Mesothelial cell of epicardium (in vitro differentiated cells): ENCODE data around the gene FIBP. TPM values are rescaled to one million over a fixed set of nuclear protein-coding genes. Genes with fewer than 3 reads are reported as not detected.
A peak's percentile ranks its signal among the peaks of the same experiment; 100 is the strongest.

Source experiments
- DNase-seq, 2 experiments: peaks; one replicate each; pipeline ENCODE4 v3.0.0; 2021; ENCODE audit warnings: low spot score in 2 of 2; ENCODE audit not compliant: unreplicated experiment in 2 of 2
- H3K27ac Mint-ChIP-seq: 2 replicates; pipeline ENCODE4 v1.8.0; 2021; ENCODE audit warnings: mixed read lengths
- H3K27me3 Mint-ChIP-seq: 2 replicates; pipeline ENCODE4 v1.8.0; 2021; ENCODE audit warnings: low read depth, mixed read lengths
- H3K36me3 Mint-ChIP-seq: 2 replicates; pipeline ENCODE4 v1.8.0; 2021; ENCODE audit warnings: mixed read lengths
- H3K4me1 Mint-ChIP-seq: 2 replicates; pipeline ENCODE4 v1.8.0; 2021; ENCODE audit warnings: mixed read lengths
- H3K4me3 Mint-ChIP-seq: 2 replicates; pipeline ENCODE4 v1.8.0; 2021; ENCODE audit warnings: mild to moderate bottlenecking, moderate library complexity, mixed read lengths
- H3K9me3 Mint-ChIP-seq: 2 replicates; pipeline ENCODE4 v1.8.0; 2021; ENCODE audit warnings: mixed read lengths
- CTCF ChIP-seq: fragments of 200-600 bp; sonication (generic); IDR thresholded peaks from one replicate; pipeline ENCODE4 v1.5.0; 2021; ENCODE audit warnings: antibody characterized with exemption; ENCODE audit not compliant: unreplicated experiment
- total RNA-seq: library from RNA; stranded (reverse); gene quantifications from 3 replicates; pipeline ENCODE4 v1.2.1, GENCODE V29; 2021

FIBP gene
- 62.4 to 63.9 TPM (median 62.9 TPM) in 3 replicates for total RNA-seq

- Mint-ChIP-seq H3K9me3 (no peaks in the 10 kb centered on the region), H3K36me3 (peaks cover 16% of the 10 kb centered on the region), H3K4me1 (peaks cover 50% of the 10 kb centered on the region), H3K27ac (peak within 1 kb of the TSS; percentile 96), H3K4me3 (peak within 1 kb of the TSS; percentile 97), H3K27me3 (peaks cover 7% of the 10 kb centered on the region)
- DNase-seq: peak; percentile 96
- peak; percentile 91 for TF ChIP-seq CTCF
Measured at GRCh38 chr11:65888163-65888814, at the start of gene FIBP. Gene FIBP, minus strand, starts transcription at chr11:65888471. Its CDS starts 53 bp downstream, at chr11:65888418.

GRCh38 chr11:65937766-65938165 lies 49.5 kb upstream of the FIBP start:
- Mint-ChIP-seq H3K9me3 (no peaks in the 10 kb centered on the region), H3K27ac (no peak overlapping the region), H3K36me3 (no peaks in the 10 kb centered on the region), H3K4me1 (peaks cover 3% of the 10 kb centered on the region), H3K27me3 (peaks cover 22% of the 10 kb centered on the region), H3K4me3 (no peak overlapping the region)
- TF ChIP-seq CTCF: no peak
- no peak for DNase-seq

GRCh38 chr11:65934014-65934413 lies 45.7 kb upstream of the FIBP start:
- H3K36me3 Mint-ChIP-seq: no peaks in the 10 kb centered on the region
- H3K27ac Mint-ChIP-seq: no peak overlapping the region
- H3K4me3 Mint-ChIP-seq: no peak overlapping the region
- no peak for DNase-seq
- no peaks in the 10 kb centered on the region for H3K9me3 Mint-ChIP-seq
- H3K4me1 Mint-ChIP-seq: peaks cover 3% of the 10 kb centered on the region
- no peak for TF ChIP-seq CTCF
- H3K27me3 Mint-ChIP-seq: peaks cover 6% of the 10 kb centered on the region

- TF ChIP-seq CTCF: no peak
- peaks cover 2% of the 10 kb centered on the region for H3K27me3 Mint-ChIP-seq
- no peak overlapping the region for H3K27ac Mint-ChIP-seq
- no peaks in the 10 kb centered on the region for H3K36me3 Mint-ChIP-seq
- no peaks in the 10 kb centered on the region for H3K9me3 Mint-ChIP-seq
- peaks cover 3% of the 10 kb centered on the region for H3K4me1 Mint-ChIP-seq
- no peak for DNase-seq
- H3K4me3 Mint-ChIP-seq: no peak overlapping the region
Measured at GRCh38 chr11:65932558-65932919, 44.3 kb upstream of the FIBP start.

GRCh38 chr11:65931773-65932557 lies 43.7 kb upstream of the FIBP start:
- no peak for TF ChIP-seq CTCF
- H3K27ac Mint-ChIP-seq: no peak overlapping the region
- H3K36me3 Mint-ChIP-seq: no peaks in the 10 kb centered on the region
- H3K4me1 Mint-ChIP-seq: peaks cover 3% of the 10 kb centered on the region
- H3K4me3 Mint-ChIP-seq: no peak overlapping the region
- H3K9me3 Mint-ChIP-seq: no peaks in the 10 kb centered on the region
- no peaks in the 10 kb centered on the region for H3K27me3 Mint-ChIP-seq
- no peak for DNase-seq
